GM12878 (cell line): ENCODE data around the gene ZBTB4.

Source experiments
- ASH2L ChIP-seq: fragments of 300-600, 200-600 bp; sonication (generic); IDR thresholded peaks from 2 replicates; pipeline ENCODE4 v1.6.1; 2017; ENCODE audit warnings: low read depth, mild to moderate bottlenecking, borderline replicate concordance
- BCL11A ChIP-seq: IDR thresholded peaks from 2 replicates; pipeline ENCODE4 v1.6.1; 2011; ENCODE audit warnings: low read depth, low read length
- SIN3A ChIP-seq: IDR thresholded peaks from 2 replicates; pipeline ENCODE4 v1.6.1; 2012; ENCODE audit warnings: low read depth, low read length, improper control_type of control experiment
- SMAD1 ChIP-seq: fragments of 450-650 bp; IDR thresholded peaks from 2 replicates; pipeline ENCODE4 v1.6.1; 2018; ENCODE audit warnings: mild to moderate bottlenecking, low read depth; ENCODE audit not compliant: partially characterized antibody
- SMC3 ChIP-seq: IDR thresholded peaks from 2 replicates; pipeline ENCODE4 v1.6.1; 2011; ENCODE audit warnings: low read length, improper control_type of control experiment, borderline replicate concordance
- ZNF207 ChIP-seq: fragments of 450-650 bp; IDR thresholded peaks from 2 replicates; pipeline ENCODE4 v1.6.1; 2014; ENCODE audit warnings: antibody characterized with exemption, mild to moderate bottlenecking, borderline replicate concordance
- TF ChIP-seq, protein P1 (sequence below), 3 experiments: IDR thresholded peaks in 2 of 3; conservative IDR thresholded peaks in 1 of 3; 2 replicates each; pipeline ENCODE4 v1.5.1; 2011; ENCODE audit warnings: low read depth in 3 of 3, low read length in 3 of 3, mild to moderate bottlenecking in 3 of 3, control low read depth in 2 of 3, moderate library complexity in 2 of 3, inconsistent platforms in 1 of 3, mixed read lengths in 1 of 3; ENCODE audit not compliant: control insufficient read depth in 2 of 3, insufficient read depth in 1 of 3; ENCODE audit errors: extremely low read depth in 1 of 3
- TF ChIP-seq, protein P2 (sequence below): IDR thresholded peaks from 2 replicates; pipeline ENCODE4 v1.6.1; 2011; ENCODE audit warnings: borderline replicate concordance, low read depth, mild to moderate bottlenecking, moderate library complexity, mixed read lengths, low read length; ENCODE audit not compliant: insufficient read depth; ENCODE audit errors: extremely low read length
- TF ChIP-seq, protein P3 (sequence below): IDR thresholded peaks from 2 replicates; pipeline ENCODE4 v1.6.1; 2011; ENCODE audit warnings: low read depth, mild to moderate bottlenecking, low read length, moderate library complexity, borderline replicate concordance; ENCODE audit errors: extremely low read depth
- TF ChIP-seq, protein P4 (sequence below): fragments of 450-650 bp; IDR thresholded peaks from 2 replicates; pipeline ENCODE4 v1.6.1; 2018; ENCODE audit warnings: borderline replicate concordance, mild to moderate bottlenecking; ENCODE audit not compliant: partially characterized antibody
- TF ChIP-seq, protein P5 (sequence below): fragments of 450-650 bp; formaldehyde crosslinking; IDR thresholded peaks from 2 replicates; pipeline ENCODE4 v1.4.0; 2022; ENCODE audit warnings: mild to moderate bottlenecking, moderate library complexity

DNA sequence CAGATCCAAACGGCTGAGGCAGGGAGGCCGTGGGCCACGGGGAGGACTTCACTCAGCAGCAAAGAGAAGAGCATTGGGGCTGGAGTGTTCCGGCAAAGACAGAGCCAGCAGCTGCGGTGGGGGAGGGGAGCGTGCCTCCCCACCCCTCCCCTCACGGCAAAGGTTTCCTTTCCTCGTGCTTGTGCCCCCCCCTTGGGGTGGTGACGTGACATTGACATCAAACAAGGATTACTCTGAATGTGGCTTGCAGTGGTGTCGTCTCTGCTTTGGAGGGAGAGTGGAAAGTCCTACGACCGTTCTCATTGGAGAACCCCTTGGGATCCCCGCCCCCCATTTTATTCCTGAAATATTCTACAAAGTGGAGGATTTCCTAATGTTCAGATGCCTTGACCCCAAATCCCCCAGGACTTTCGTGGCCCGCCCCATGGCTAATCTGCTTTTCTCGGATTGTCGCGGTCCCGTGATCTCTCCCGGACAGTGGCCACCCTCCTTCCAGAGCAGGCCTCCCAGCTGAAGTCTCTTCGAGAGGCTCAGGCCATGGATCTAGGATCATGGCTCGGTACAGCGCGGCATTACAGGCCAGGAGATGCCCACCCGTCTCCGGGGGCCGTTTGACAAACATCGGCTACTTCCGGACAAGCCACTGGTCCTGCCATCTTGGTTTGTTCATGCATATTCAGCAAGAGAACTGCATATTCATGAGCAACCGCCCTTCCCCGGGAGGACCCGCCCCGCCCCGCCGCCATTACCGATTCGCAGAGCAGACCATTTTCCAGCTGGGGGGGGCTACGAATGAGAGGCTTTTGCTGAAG, 4.0 kb upstream of the ZBTB4 start:
- TF ChIP-seq, protein P1, sequence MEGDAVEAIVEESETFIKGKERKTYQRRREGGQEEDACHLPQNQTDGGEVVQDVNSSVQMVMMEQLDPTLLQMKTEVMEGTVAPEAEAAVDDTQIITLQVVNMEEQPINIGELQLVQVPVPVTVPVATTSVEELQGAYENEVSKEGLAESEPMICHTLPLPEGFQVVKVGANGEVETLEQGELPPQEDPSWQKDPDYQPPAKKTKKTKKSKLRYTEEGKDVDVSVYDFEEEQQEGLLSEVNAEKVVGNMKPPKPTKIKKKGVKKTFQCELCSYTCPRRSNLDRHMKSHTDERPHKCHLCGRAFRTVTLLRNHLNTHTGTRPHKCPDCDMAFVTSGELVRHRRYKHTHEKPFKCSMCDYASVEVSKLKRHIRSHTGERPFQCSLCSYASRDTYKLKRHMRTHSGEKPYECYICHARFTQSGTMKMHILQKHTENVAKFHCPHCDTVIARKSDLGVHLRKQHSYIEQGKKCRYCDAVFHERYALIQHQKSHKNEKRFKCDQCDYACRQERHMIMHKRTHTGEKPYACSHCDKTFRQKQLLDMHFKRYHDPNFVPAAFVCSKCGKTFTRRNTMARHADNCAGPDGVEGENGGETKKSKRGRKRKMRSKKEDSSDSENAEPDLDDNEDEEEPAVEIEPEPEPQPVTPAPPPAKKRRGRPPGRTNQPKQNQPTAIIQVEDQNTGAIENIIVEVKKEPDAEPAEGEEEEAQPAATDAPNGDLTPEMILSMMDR (IDR thresholded peaks at IDR 0.05 in 2 of 3, conservative IDR thresholded peaks at IDR 0.05 in 1 of 3; ENCODE audit: control insufficient read depth in 2 of 3, extremely low read depth in 1 of 3, insufficient read depth in 1 of 3, low read depth in 3 of 3, low read length in 3 of 3), result 0 out of 6 replicates have a peak, but pooled peaks of 1 of the 3 experiments have one; percentile 6
- TF ChIP-seq, protein P2, sequence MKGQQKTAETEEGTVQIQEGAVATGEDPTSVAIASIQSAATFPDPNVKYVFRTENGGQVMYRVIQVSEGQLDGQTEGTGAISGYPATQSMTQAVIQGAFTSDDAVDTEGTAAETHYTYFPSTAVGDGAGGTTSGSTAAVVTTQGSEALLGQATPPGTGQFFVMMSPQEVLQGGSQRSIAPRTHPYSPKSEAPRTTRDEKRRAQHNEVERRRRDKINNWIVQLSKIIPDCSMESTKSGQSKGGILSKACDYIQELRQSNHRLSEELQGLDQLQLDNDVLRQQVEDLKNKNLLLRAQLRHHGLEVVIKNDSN, result no peak
- peak; percentile 49; the same call in 1 of the 2 replicates for TF ChIP-seq SIN3A
- TF ChIP-seq, protein P3, sequence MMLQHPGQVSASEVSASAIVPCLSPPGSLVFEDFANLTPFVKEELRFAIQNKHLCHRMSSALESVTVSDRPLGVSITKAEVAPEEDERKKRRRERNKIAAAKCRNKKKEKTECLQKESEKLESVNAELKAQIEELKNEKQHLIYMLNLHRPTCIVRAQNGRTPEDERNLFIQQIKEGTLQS, result no peak
- TF ChIP-seq, protein P4, sequence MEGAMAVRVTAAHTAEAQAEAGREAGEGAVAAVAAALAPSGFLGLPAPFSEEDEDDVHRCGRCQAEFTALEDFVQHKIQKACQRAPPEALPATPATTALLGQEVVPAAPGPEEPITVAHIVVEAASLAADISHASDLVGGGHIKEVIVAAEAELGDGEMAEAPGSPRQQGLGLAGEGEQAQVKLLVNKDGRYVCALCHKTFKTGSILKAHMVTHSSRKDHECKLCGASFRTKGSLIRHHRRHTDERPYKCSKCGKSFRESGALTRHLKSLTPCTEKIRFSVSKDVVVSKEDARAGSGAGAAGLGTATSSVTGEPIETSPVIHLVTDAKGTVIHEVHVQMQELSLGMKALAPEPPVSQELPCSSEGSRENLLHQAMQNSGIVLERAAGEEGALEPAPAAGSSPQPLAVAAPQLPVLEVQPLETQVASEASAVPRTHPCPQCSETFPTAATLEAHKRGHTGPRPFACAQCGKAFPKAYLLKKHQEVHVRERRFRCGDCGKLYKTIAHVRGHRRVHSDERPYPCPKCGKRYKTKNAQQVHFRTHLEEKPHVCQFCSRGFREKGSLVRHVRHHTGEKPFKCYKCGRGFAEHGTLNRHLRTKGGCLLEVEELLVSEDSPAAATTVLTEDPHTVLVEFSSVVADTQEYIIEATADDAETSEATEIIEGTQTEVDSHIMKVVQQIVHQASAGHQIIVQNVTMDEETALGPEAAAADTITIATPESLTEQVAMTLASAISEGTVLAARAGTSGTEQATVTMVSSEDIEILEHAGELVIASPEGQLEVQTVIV, result peak; percentile 24
- TF ChIP-seq ASH2L, result peak; percentile 87; the same call in 1 of the 2 replicates
- 0 out of 2 replicates have a peak, but pooled peaks have one; percentile 4 for TF ChIP-seq BCL11A
- TF ChIP-seq SMAD1, result no peak
- TF ChIP-seq, protein P5, sequence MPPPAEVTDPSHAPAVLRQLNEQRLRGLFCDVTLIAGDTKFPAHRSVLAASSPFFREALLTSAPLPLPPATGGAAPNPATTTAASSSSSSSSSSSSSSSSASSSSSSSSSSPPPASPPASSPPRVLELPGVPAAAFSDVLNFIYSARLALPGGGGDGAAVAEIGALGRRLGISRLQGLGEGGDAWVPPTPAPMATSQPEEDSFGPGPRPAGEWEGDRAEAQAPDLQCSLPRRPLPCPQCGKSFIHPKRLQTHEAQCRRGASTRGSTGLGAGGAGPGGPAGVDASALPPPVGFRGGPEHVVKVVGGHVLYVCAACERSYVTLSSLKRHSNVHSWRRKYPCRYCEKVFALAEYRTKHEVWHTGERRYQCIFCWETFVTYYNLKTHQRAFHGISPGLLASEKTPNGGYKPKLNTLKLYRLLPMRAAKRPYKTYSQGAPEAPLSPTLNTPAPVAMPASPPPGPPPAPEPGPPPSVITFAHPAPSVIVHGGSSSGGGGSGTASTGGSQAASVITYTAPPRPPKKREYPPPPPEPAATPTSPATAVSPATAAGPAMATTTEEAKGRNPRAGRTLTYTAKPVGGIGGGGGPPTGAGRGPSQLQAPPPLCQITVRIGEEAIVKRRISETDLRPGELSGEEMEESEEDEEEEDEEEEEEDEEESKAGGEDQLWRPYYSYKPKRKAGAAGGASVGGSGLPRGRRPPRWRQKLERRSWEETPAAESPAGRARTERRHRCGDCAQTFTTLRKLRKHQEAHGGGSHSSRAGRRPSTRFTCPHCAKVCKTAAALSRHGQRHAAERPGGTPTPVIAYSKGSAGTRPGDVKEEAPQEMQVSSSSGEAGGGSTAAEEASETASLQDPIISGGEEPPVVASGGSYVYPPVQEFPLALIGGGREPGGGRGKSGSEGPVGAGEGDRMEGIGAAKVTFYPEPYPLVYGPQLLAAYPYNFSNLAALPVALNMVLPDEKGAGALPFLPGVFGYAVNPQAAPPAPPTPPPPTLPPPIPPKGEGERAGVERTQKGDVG (CRISPR knock-in tag), result no peak
- TF ChIP-seq SMC3, result no peak
- no peak; the same call in 1 of the 2 replicates for TF ChIP-seq ZNF207
